HG02759 (cell line): ENCODE data around the gene FDXR.

Source experiments
- ATAC-seq: cut with Tn5 transposase; IDR thresholded peaks from one replicate; pipeline ENCODE4 v1.9.1; 2021; ENCODE audit warnings: mild to moderate bottlenecking, moderate library complexity; ENCODE audit not compliant: unreplicated experiment

Gene FDXR

GRCh38 chr17:74815550-74816370 lies 57.0 kb downstream of the FDXR start:
- ATAC-seq: no peak

- ATAC-seq: no peak
Observed at GRCh38 chr17:74815067-74815466, 57.7 kb downstream of the FDXR start.

- ATAC-seq: no peak
Observed at GRCh38 chr17:74814453-74814852, 58.3 kb downstream of the FDXR start.
